ENCODE data around the gene BAZ2B. TPM values are rescaled to one million over a fixed set of nuclear protein-coding genes. Genes with fewer than 3 reads are reported as not detected.

BAZ2B gene
- total and polyA plus RNA-seq, 2 experiments from 2014 or later: 51.7 to 62.9 TPM

- TF ChIP-seq ZNF462 (CRISPR knock-in tag; IDR thresholded peaks at IDR 0.05): no peak
- TF ChIP-seq JUNB (IDR thresholded peaks at IDR 0.05; ENCODE audit: unreplicated experiment): no peak
- TF ChIP-seq CTCF (conservative IDR thresholded peaks at IDR 0.05; ENCODE audit: low read depth in 2 of 2): no peak
- no peak for TF ChIP-seq EZH2phosphoT487 (IDR thresholded peaks at IDR 0.05; ENCODE audit: unreplicated experiment)
- TF ChIP-seq NANOG (IDR thresholded peaks at IDR 0.05; ENCODE audit: borderline replicate concordance): no peak
- no peak for TF ChIP-seq ZNF114 (CRISPR knock-in tag; IDR thresholded peaks at IDR 0.05)
- no peak for TF ChIP-seq ZNF331 (CRISPR knock-in tag; IDR thresholded peaks at IDR 0.05; ENCODE audit: low read depth)
- TF ChIP-seq REST (IDR thresholded peaks at IDR 0.05; ENCODE audit: unreplicated experiment): no peak
These were observed 266.6 kb downstream of the BAZ2B start (continued) for GRCh38 chr2:159349674-159350299.

Measured in GM23338 (cell line).